ENCODE results near the gene VPS18. TPM values are rescaled to one million over a fixed set of nuclear protein-coding genes. Genes with fewer than 3 reads are reported as not detected.

Gene VPS18
- total and polyA plus RNA-seq, 2 experiments from 2014 or later = 5.9 to 42.5 TPM

GRCh38 chr15:40943764-40944365, 49.6 kb downstream of the VPS18 start:
- ATAC-seq = no peak
- Mint-ChIP-seq H3K27ac (no peak overlapping the region), H3K4me3 (no peak overlapping the region; the same call in 2 of the 3 replicates), H3K36me3 (ENCODE audit: low read depth) (no peaks in the 10 kb centered on the region; the same call in 2 of the 3 replicates), H3K4me1 (peaks cover 33% of the 10 kb centered on the region), H3K9me3 (no peaks in the 10 kb centered on the region; the same call in 2 of the 3 replicates), H3K27me3 (ENCODE audit: insufficient read depth, low read depth, poor library complexity) (peaks cover 32% of the 10 kb centered on the region)
- Histone ChIP-seq H3K79me2 (replicated peaks; ENCODE audit: insufficient read depth) (no peaks in the 10 kb centered on the region), H3K4me2 (no peak overlapping the region), H3K4me3 (no peak overlapping the region), H3K27ac (ENCODE audit: low read depth) (no peak overlapping the region), H3F3A (replicated peaks; ENCODE audit: low read depth) (peaks cover 11% of the 10 kb centered on the region), H3K36me3 (ENCODE audit: insufficient read depth) (no peaks in the 10 kb centered on the region), H4K20me1 (replicated peaks; ENCODE audit: insufficient read depth) (no peaks in the 10 kb centered on the region), H3K4me1 (ENCODE audit: insufficient read depth) (peaks cover 28% of the 10 kb centered on the region), H3K9me2 (ENCODE audit: insufficient read depth) (no peaks in the 10 kb centered on the region), H2AFZ (no peak overlapping the region), H3K27me3 (ENCODE audit: insufficient read depth) (peaks cover 24% of the 10 kb centered on the region)
- no peak for TF ChIP-seq STAT1 (IDR thresholded peaks at IDR 0.05; ENCODE audit: unreplicated experiment)
- TF ChIP-seq POLR2AphosphoS5 (IDR thresholded peaks at IDR 0.05; ENCODE audit: low read depth) = no peak
- TF ChIP-seq, protein P1, sequence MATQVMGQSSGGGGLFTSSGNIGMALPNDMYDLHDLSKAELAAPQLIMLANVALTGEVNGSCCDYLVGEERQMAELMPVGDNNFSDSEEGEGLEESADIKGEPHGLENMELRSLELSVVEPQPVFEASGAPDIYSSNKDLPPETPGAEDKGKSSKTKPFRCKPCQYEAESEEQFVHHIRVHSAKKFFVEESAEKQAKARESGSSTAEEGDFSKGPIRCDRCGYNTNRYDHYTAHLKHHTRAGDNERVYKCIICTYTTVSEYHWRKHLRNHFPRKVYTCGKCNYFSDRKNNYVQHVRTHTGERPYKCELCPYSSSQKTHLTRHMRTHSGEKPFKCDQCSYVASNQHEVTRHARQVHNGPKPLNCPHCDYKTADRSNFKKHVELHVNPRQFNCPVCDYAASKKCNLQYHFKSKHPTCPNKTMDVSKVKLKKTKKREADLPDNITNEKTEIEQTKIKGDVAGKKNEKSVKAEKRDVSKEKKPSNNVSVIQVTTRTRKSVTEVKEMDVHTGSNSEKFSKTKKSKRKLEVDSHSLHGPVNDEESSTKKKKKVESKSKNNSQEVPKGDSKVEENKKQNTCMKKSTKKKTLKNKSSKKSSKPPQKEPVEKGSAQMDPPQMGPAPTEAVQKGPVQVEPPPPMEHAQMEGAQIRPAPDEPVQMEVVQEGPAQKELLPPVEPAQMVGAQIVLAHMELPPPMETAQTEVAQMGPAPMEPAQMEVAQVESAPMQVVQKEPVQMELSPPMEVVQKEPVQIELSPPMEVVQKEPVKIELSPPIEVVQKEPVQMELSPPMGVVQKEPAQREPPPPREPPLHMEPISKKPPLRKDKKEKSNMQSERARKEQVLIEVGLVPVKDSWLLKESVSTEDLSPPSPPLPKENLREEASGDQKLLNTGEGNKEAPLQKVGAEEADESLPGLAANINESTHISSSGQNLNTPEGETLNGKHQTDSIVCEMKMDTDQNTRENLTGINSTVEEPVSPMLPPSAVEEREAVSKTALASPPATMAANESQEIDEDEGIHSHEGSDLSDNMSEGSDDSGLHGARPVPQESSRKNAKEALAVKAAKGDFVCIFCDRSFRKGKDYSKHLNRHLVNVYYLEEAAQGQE (IDR thresholded peaks at IDR 0.05; ENCODE audit: unreplicated experiment) = no peak
- TF ChIP-seq ZNF462 (CRISPR knock-in tag; IDR thresholded peaks at IDR 0.05) = no peak
- TF ChIP-seq EZH2phosphoT487 (IDR thresholded peaks at IDR 0.05; ENCODE audit: unreplicated experiment) = no peak
- TF ChIP-seq ZNF331 (CRISPR knock-in tag; IDR thresholded peaks at IDR 0.05; ENCODE audit: low read depth) = no peak
- TF ChIP-seq NANOG (IDR thresholded peaks at IDR 0.05; ENCODE audit: borderline replicate concordance) = no peak
- TF ChIP-seq ZNF114 (CRISPR knock-in tag; IDR thresholded peaks at IDR 0.05) = no peak
- TF ChIP-seq, protein P2, sequence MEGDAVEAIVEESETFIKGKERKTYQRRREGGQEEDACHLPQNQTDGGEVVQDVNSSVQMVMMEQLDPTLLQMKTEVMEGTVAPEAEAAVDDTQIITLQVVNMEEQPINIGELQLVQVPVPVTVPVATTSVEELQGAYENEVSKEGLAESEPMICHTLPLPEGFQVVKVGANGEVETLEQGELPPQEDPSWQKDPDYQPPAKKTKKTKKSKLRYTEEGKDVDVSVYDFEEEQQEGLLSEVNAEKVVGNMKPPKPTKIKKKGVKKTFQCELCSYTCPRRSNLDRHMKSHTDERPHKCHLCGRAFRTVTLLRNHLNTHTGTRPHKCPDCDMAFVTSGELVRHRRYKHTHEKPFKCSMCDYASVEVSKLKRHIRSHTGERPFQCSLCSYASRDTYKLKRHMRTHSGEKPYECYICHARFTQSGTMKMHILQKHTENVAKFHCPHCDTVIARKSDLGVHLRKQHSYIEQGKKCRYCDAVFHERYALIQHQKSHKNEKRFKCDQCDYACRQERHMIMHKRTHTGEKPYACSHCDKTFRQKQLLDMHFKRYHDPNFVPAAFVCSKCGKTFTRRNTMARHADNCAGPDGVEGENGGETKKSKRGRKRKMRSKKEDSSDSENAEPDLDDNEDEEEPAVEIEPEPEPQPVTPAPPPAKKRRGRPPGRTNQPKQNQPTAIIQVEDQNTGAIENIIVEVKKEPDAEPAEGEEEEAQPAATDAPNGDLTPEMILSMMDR (conservative IDR thresholded peaks at IDR 0.05; ENCODE audit: low read depth in 2 of 2) = no peak
- TF ChIP-seq, protein P3, sequence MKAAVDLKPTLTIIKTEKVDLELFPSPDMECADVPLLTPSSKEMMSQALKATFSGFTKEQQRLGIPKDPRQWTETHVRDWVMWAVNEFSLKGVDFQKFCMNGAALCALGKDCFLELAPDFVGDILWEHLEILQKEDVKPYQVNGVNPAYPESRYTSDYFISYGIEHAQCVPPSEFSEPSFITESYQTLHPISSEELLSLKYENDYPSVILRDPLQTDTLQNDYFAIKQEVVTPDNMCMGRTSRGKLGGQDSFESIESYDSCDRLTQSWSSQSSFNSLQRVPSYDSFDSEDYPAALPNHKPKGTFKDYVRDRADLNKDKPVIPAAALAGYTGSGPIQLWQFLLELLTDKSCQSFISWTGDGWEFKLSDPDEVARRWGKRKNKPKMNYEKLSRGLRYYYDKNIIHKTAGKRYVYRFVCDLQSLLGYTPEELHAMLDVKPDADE (IDR thresholded peaks at IDR 0.05) = no peak
- no peak for TF ChIP-seq JUNB (IDR thresholded peaks at IDR 0.05; ENCODE audit: unreplicated experiment)
- no peak for TF ChIP-seq CREB1 (CRISPR knock-in tag; IDR thresholded peaks at IDR 0.05; ENCODE audit: low read depth)
- TF ChIP-seq EZH2 (IDR thresholded peaks at IDR 0.05; ENCODE audit: low read depth, unreplicated experiment) = no peak
- DNase-seq (ENCODE audit: low spot score) = no peak
